Mammary microvascular endothelial cell (primary cell): Measurements from ENCODE around the gene DGKB. TPM values are rescaled to one million over a fixed set of nuclear protein-coding genes. Genes with fewer than 3 reads are reported as not detected.

Source experiments
- total RNA-seq: library from RNA; depleted of rRNA; stranded (reverse); fragments of >200 nt; gene quantifications from 2 replicates; pipeline ENCODE4 v1.2.3, GENCODE V29; 2015

DGKB gene
- total RNA-seq: not detected in 2 replicates

GRCh38 chr7:14902589-14903067 is at the start of gene DGKB:
Gene DGKB, minus strand, starts transcription at chr7:14902751.

